Bronchial epithelial cell (primary cell): Measurements from ENCODE around the gene LBHD2. TPM values are rescaled to one million over a fixed set of nuclear protein-coding genes. Genes with fewer than 3 reads are reported as not detected.

Experiments
- DNase-seq: peaks from one replicate; pipeline ENCODE4 v3.0.0-alpha.2; 2010; ENCODE audit warnings: low read depth
- FAIRE-seq: peaks from 2 replicates; lab custom pipeline; 2011; peaks lifted over from hg19 to GRCh38; lab: Jason Lieb, UNC
- H3K27me3 ChIP-seq: 2 replicates; pipeline ENCODE4 v1.5.1; 2011; ENCODE audit warnings: low read length; ENCODE audit not compliant: control insufficient read depth, insufficient read depth
- H3K36me3 ChIP-seq: 2 replicates; pipeline ENCODE4 v1.5.1; 2011; ENCODE audit warnings: low read length; ENCODE audit not compliant: control insufficient read depth, insufficient read depth
- H3K4me3 ChIP-seq: 2 replicates; pipeline ENCODE4 v1.5.1; 2011; ENCODE audit warnings: mild to moderate bottlenecking, low read depth, low read length, control low read depth
- CTCF ChIP-seq: IDR thresholded peaks from 2 replicates; pipeline ENCODE4 v1.5.1; 2011; ENCODE audit warnings: mild to moderate bottlenecking, moderate library complexity, low read length, control low read depth, inconsistent platforms; ENCODE audit not compliant: insufficient read depth, severe bottlenecking
- total RNA-seq: library from RNA; depleted of rRNA; stranded (reverse); fragments of >200 nt; gene quantifications from 2 replicates; pipeline ENCODE4 v1.2.1, GENCODE V29; 2014

LBHD2 gene
- total RNA-seq, 1 donor from 2014 or later = not detected

GRCh38 chr14:103096387-103096786, 12.4 kb downstream of the LBHD2 start:
- DNase-seq (no peak), FAIRE-seq (no peak)
- TF ChIP-seq CTCF = no peak
- Histone ChIP-seq H3K27me3 (peaks cover 8% of the 10 kb centered on the region), H3K36me3 (no peaks in the 10 kb centered on the region), H3K4me3 (no peak overlapping the region)

- no peak for FAIRE-seq
- Histone ChIP-seq H3K27me3 (peaks cover 17% of the 10 kb centered on the region), H3K4me3 (no peak overlapping the region), H3K36me3 (no peaks in the 10 kb centered on the region)
- no peak for DNase-seq
- no peak for TF ChIP-seq CTCF
Observed at GRCh38 chr14:103097244-103097993, 13.4 kb downstream of the LBHD2 start.

GRCh38 chr14:103097994-103098957, 14.3 kb downstream of the LBHD2 start:
- TF ChIP-seq CTCF = no peak
- Histone ChIP-seq H3K27me3 (peaks cover 24% of the 10 kb centered on the region), H3K4me3 (no peak overlapping the region), H3K36me3 (no peaks in the 10 kb centered on the region)
- FAIRE-seq (no peak), DNase-seq (no peak)

- Histone ChIP-seq H3K4me3 (no peak overlapping the region), H3K27me3 (peaks cover 30% of the 10 kb centered on the region), H3K36me3 (no peaks in the 10 kb centered on the region)
- no peak for DNase-seq
- no peak for TF ChIP-seq CTCF
- no peak for FAIRE-seq
Observed at GRCh38 chr14:103099081-103099732, 15.2 kb downstream of the LBHD2 start.

GRCh38 chr14:103099733-103100280, 15.8 kb downstream of the LBHD2 start:
- H3K4me3 ChIP-seq = no peak overlapping the region
- no peak for TF ChIP-seq CTCF
- DNase-seq (no peak), FAIRE-seq (no peak)
- H3K36me3 ChIP-seq = no peaks in the 10 kb centered on the region
- peaks cover 35% of the 10 kb centered on the region for H3K27me3 ChIP-seq
